Measurements from ENCODE around the gene HAGH.

HAGH gene

DNA sequence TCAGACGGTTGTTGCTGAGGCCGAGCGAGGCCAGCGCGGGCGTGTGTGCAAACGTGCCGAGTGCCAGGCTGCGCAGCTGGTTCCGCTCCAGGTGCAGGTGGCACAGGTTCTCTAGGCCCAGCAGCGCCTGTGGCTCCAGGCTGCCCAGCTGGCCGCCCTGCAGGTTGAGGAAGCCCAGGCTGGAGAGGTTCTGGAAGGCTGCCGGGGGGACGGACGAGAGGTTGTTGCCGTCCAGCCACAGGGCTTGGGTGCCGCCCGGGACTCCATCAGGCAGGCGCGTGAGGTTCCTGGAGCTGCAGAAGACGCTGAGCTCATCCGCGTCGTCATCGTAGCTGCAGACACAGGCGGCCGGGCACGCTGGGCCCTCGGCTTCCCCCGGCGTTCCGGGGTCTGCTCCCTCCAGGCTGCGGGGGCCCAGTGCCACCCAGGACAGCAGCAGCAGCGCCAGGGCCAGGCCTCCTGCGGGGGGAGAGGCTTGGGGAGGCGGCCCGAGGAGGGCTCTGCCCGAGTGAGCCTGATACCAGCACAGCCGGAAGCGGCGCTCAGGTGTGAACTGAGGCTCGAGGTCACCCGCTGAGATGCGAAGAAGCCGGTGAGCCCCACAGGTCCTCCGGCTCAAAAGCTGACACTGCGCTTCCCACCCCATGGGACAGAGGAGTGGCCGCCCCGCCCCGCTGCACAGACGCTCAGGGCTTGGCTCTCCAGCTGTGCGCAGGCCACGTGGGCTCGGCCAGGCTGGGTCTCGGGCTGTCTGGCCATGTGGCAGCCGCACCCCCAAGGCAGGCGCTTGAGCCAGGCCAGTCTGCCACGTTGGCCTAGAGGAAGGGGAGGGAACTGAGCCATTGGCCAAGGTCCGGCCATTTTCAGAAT lies 34.4 kb downstream of the HAGH start:
- in situ Hi-C loops (cut with MboI; ENCODE audit: low sequenced_read_pairs) = no loop called here
- no peak for DNase-seq (ENCODE audit: low spot score in 2 of 2)
- Histone ChIP-seq H3K4me3 (no peak overlapping the region), H3K36me3 (replicated peaks) (peaks cover 6% of the 10 kb centered on the region; the same call in 1 of the 2 replicates), H3K27me3 (ENCODE audit: low read depth) (no peaks in the 10 kb centered on the region), H3K4me1 (no peaks in the 10 kb centered on the region), H3K9me3 (no peaks in the 10 kb centered on the region)

DNA sequence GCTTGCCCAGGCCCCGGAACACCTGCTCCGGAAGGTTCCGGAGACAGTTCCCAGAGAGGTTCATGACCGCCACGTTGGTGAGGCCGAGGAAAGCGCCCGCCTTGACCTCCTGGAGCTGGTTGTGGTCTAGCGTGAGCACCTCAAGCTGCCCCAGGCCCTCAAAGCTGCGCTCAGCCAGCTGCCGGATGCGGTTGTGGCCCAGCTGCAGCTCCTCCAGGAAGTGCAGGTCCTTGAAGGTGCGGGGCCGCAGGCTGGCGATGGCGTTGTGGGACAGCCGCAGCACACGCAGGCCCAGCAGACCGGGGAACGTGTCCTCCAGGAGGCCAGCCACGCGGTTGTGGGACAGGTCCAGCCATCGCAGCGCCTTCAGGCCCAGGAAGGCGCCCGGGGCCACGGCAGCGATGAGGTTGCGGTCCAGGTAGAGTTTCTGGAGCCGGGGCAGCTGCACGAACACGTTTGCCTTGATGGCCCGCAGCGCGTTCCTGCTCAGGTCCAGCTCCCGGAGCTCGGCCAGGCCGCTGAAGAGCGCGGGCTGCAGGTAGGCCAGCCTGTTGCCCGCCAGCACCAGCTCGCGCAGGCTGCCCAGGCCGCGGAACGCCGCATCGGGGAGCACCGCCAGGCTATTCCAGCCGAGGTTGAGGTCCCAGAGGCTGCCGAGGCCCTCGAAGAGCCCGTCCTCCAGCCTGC lies 35.2 kb downstream of the HAGH start:
- Histone ChIP-seq H3K27me3 (ENCODE audit: low read depth) (no peaks in the 10 kb centered on the region), H3K4me3 (no peak overlapping the region), H3K9me3 (no peaks in the 10 kb centered on the region), H3K36me3 (replicated peaks) (peaks cover 6% of the 10 kb centered on the region; the same call in 1 of the 2 replicates), H3K4me1 (no peaks in the 10 kb centered on the region)
- in situ Hi-C loops (cut with MboI; ENCODE audit: low sequenced_read_pairs) = no loop called here
- DNase-seq (ENCODE audit: low spot score in 2 of 2) = no peak

DNA sequence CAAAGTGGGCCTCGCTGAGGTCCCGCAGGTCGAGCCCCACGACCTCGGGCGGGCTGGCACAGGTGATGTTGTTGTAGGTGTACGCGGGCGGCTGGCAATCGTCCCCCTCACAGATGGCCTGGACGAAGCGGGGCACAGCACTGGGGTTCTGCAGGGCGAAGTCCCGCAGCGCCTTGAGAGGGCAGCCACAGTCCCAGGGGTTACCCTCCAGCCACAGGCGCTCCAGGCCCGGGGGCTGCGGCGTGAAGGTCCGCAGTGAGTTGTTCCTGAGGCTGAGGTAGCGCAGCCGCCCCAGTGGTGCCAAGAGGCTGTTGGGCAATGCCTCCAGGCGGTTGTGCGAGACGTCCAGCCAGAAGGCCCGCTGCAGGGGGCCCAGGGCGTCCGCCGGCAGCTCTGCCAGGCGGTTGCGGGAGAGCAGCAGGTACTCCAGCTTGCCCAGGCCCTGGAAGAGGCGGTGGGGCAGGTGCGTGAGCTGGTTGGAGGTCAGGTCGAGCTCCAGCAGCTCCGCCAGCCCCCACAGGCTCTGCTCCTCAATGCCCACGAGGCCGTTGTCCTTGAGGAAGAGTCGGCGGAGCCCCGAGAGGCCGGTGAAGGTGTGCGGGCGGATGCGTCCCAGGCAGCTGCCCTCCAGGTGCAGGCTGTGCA lies 35.9 kb downstream of the HAGH start:
- H3K27me3 ChIP-seq (ENCODE audit: low read depth) = no peaks in the 10 kb centered on the region

DNA sequence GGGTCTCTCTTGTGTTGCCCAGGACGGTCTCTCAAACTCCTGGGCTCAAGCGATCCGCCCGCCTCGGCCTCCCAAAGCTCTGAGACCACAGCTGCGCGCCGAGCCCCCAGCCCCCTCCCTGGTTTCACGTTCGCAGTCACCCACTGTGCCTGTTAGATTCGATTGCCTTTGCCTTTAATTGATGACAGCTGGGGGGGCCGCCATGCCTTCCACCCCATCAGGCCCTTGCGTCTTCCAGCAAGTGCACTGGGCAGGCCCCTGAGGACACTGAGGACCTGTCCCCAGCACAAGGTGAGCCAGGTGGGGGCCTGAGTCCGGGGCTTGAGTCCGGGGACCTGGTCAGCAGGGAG lies 36.4 kb downstream of the HAGH start:
- Histone ChIP-seq H3K4me1 (no peaks in the 10 kb centered on the region), H3K27me3 (ENCODE audit: low read depth) (no peaks in the 10 kb centered on the region), H3K9me3 (no peaks in the 10 kb centered on the region), H3K4me3 (no peak overlapping the region), H3K36me3 (replicated peaks) (peaks cover 6% of the 10 kb centered on the region; the same call in 1 of the 2 replicates)
- no peak for DNase-seq (ENCODE audit: low spot score in 2 of 2)
- in situ Hi-C loops (cut with MboI; ENCODE audit: low sequenced_read_pairs) = no loop called here

More for the DNA sequence above, 35.9 kb downstream of the HAGH start:
- Histone ChIP-seq H3K4me3 (no peak overlapping the region), H3K9me3 (no peaks in the 10 kb centered on the region), H3K36me3 (replicated peaks) (peaks cover 6% of the 10 kb centered on the region; the same call in 1 of the 2 replicates), H3K4me1 (no peaks in the 10 kb centered on the region)
- in situ Hi-C loops (cut with MboI; ENCODE audit: low sequenced_read_pairs) = no loop called here
- no peak for DNase-seq (ENCODE audit: low spot score in 2 of 2)

DNA sequence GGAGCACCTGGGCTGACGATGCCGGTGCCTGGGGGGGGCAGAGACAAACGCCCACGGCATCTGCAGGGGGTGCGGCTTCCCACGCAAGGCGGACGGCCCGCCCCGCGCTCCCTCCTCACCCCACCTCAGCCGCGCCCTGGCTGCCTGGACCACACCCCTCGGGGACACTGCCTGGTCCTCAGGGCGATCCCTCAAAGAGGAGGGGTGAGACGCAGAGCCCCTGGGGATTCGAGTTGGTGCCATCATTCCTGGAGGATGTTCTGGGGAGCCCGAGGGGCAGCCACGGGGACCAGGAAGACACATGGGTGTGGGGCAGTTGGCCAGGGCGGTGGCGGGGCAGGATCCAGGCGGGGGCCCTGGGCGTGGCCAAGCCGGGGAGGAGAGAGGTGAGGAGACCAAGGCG lies 37.0 kb downstream of the HAGH start:
- Histone ChIP-seq H3K4me1 (no peaks in the 10 kb centered on the region), H3K9me3 (no peaks in the 10 kb centered on the region), H3K27me3 (ENCODE audit: low read depth) (no peaks in the 10 kb centered on the region), H3K36me3 (replicated peaks) (peaks cover 6% of the 10 kb centered on the region), H3K4me3 (no peak overlapping the region)
- in situ Hi-C loops (cut with MboI; ENCODE audit: low sequenced_read_pairs) = no loop called here
- no peak for DNase-seq (ENCODE audit: low spot score in 2 of 2)

DNA sequence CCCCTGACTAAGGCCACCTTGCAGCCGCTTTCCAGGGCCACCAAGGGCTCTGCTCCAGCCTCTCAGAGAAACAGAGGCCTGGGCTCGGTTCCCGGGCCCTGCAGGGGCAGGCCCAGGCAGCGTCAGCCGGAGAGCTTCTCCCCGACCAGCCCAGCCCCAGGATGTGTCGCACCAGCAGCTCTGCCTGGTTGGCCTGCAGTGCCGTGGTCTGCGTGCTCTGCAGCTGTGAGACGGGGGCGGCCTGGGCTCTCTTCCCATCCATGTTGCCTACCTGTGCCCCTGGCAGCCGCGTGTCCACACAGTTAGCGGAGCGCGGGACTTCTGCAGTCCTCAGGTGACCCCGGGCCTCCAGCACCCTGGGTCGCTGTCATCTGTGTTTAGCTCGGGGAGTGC lies 37.9 kb downstream of the HAGH start:
- no peak for DNase-seq (ENCODE audit: low spot score in 2 of 2)
- H3K4me3 ChIP-seq = no peak overlapping the region
- H3K27me3 ChIP-seq (ENCODE audit: low read depth) = no peaks in the 10 kb centered on the region
- no peaks in the 10 kb centered on the region for H3K4me1 ChIP-seq
- in situ Hi-C loops (cut with MboI; ENCODE audit: low sequenced_read_pairs) = no loop called here
- peaks cover 10% of the 10 kb centered on the region for H3K36me3 ChIP-seq (replicated peaks)
- no peaks in the 10 kb centered on the region for H3K9me3 ChIP-seq

DNA sequence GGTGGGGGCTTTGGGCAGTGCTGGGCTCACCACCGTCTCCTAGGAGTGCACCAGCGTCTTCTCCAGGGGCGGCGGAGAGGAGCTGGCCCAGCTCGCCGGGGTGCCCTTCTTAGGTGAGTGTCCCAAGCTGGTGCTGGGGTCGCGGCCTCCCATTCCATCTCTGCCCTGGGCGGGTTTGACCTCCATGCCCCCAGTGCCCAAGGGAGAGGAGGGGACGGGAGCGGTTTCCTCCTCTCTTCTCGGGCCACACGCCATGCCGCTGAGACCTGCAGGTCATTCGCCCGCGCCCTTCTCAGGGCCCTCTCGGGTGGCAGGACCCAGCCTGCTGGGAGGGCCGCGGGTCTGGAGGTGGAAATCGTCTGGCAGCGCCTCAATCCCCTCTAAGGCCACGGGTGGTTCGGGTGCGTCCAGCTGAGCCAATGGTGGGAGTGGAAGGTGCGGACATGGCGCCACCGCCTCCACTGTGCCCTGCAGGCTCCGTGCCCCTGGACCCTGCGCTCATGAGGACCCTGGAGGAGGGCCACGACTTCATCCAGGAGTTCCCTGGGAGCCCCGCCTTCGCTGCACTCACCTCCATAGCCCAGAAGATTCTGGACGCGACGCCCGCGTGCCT lies 38.4 kb downstream of the HAGH start:
- no peak for DNase-seq (ENCODE audit: low spot score in 2 of 2)
- Histone ChIP-seq H3K27me3 (ENCODE audit: low read depth) (no peaks in the 10 kb centered on the region), H3K4me1 (no peaks in the 10 kb centered on the region), H3K36me3 (replicated peaks) (peaks cover 10% of the 10 kb centered on the region), H3K9me3 (no peaks in the 10 kb centered on the region), H3K4me3 (no peak overlapping the region)
- in situ Hi-C loops (cut with MboI; ENCODE audit: low sequenced_read_pairs) = no loop called here

DNA sequence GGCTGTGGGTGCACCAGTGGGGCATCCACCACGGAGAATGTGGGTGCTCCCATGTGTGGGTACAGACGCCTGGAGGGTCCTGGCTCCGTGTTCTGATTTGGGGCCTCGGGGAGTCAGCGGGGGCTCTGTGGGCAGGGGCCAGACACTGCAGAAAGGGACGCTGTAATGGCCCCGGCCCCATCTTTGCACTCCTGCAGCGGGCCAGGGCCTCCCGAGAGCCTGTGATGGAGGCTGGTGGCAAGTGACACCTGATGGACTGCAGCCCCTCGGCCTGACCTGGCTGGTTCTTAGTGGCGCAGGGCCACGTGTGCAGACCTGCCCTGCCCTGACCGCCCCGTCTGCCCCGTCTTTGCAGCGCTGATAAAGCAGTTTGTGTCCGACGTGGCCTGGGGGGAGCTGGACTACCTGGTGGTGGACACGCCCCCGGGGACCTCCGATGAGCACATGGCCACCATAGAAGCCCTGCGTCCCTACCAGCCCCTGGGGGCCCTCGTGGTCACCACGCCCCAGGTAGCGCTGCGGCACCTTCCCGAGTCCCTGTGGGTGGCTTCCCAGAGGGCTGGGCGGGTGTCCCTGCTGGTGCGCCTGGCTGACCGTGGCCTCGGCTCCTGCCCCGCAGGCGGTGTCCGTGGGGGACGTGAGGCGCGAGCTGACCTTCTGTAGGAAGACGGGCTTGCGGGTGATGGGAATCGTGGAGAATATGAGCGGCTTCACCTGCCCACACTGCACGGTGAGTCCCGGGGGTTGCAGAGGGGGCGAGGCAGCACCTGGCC lies 39.1 kb downstream of the HAGH start:
- no peaks in the 10 kb centered on the region for H3K9me3 ChIP-seq
- H3K27me3 ChIP-seq (ENCODE audit: low read depth) = no peaks in the 10 kb centered on the region
- no peak overlapping the region for H3K4me3 ChIP-seq
- in situ Hi-C loops (cut with MboI; ENCODE audit: low sequenced_read_pairs) = no loop called here
- H3K4me1 ChIP-seq = no peaks in the 10 kb centered on the region
- H3K36me3 ChIP-seq (replicated peaks) = peaks cover 10% of the 10 kb centered on the region
- no peak for DNase-seq (ENCODE audit: low spot score in 2 of 2)

DNA sequence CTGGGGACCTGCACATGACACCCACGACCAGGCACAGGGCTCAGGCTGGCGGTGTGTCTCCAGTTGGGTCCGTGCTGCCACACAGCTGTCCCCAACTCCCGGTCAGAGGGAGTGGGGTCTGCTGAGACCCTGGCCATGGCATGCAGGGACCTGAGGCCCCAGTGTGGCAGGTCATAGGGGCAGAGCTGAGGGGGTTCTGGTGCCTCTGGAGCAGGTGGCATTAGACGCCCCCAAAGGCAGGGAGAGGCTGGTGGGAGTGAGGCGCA lies 39.6 kb downstream of the HAGH start:
- no peak for DNase-seq (ENCODE audit: low spot score in 2 of 2)
- Histone ChIP-seq H3K36me3 (replicated peaks) (peaks cover 10% of the 10 kb centered on the region), H3K4me1 (no peaks in the 10 kb centered on the region), H3K27me3 (ENCODE audit: low read depth) (no peaks in the 10 kb centered on the region), H3K9me3 (no peaks in the 10 kb centered on the region), H3K4me3 (no peak overlapping the region)
- in situ Hi-C loops (cut with MboI; ENCODE audit: low sequenced_read_pairs) = no loop called here

DNA sequence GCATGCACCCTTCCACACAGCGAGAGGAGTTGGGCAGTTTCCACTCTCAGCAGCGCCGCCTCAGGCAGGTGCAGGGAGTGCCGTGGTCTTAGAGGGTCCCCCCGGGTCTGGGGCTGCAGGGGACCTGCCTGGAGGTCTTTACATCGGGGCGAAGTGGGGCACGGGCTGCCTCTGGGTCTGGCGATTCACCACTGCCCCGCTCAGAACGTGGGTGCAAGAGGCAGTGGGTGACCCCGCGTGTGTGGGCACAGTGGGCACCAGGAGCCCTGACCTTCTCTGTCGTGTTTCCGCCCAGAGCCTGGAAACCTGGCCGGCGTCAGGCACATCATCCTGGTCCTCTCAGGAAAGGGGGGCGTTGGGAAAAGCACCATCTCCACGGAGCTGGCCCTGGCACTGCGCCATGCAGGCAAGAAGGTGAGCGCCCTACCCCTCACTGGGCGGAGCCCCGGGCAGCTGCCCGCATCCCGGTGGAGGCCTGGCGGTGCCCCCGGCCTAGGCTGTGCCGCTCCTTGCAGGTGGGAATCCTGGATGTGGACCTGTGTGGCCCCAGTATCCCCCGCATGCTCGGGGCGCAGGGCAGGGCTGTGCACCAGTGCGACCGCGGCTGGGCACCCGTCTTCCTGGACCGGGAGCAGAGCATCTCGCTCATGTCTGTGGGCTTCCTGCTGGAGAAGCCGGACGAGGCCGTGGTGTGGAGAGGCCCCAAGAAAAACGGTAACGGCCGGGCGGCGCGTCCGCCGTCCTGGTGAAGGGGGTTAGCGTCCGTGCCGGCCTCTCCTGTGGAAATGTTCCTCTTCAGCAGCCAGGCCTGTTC lies 40.2 kb downstream of the HAGH start:
- no peaks in the 10 kb centered on the region for H3K4me1 ChIP-seq
- H3K4me3 ChIP-seq = no peak overlapping the region
- no peaks in the 10 kb centered on the region for H3K9me3 ChIP-seq
- H3K27me3 ChIP-seq (ENCODE audit: low read depth) = no peaks in the 10 kb centered on the region
- DNase-seq (ENCODE audit: low spot score in 2 of 2) = peak in 1 of 2 experiments; percentile 13
- in situ Hi-C loops (cut with MboI; ENCODE audit: low sequenced_read_pairs) = no loop called here
- peaks cover 10% of the 10 kb centered on the region for H3K36me3 ChIP-seq (replicated peaks)

DNA sequence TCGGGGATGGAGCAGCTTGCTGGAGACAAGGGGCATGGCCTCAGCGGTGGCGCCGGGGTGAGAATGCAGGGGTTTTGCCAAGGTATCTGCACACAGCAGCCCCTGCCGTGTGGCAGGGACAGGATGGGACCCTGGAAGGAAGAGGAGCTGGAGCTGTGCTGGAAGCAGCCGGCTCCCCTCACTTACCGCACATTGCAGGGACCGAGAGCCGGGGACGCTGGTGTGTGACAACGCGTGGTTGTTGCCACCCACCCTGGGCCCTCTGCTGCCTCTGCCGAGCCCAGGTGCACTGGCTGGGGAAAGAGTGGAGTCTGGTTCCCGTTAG lies 40.8 kb downstream of the HAGH start:
- no peaks in the 10 kb centered on the region for H3K4me1 ChIP-seq
- no peak overlapping the region for H3K4me3 ChIP-seq
- H3K36me3 ChIP-seq (replicated peaks) = peaks cover 10% of the 10 kb centered on the region
- in situ Hi-C loops (cut with MboI; ENCODE audit: low sequenced_read_pairs) = no loop called here
- DNase-seq (ENCODE audit: low spot score in 2 of 2) = no peak
- no peaks in the 10 kb centered on the region for H3K27me3 ChIP-seq (ENCODE audit: low read depth)
- H3K9me3 ChIP-seq = no peaks in the 10 kb centered on the region

DNA sequence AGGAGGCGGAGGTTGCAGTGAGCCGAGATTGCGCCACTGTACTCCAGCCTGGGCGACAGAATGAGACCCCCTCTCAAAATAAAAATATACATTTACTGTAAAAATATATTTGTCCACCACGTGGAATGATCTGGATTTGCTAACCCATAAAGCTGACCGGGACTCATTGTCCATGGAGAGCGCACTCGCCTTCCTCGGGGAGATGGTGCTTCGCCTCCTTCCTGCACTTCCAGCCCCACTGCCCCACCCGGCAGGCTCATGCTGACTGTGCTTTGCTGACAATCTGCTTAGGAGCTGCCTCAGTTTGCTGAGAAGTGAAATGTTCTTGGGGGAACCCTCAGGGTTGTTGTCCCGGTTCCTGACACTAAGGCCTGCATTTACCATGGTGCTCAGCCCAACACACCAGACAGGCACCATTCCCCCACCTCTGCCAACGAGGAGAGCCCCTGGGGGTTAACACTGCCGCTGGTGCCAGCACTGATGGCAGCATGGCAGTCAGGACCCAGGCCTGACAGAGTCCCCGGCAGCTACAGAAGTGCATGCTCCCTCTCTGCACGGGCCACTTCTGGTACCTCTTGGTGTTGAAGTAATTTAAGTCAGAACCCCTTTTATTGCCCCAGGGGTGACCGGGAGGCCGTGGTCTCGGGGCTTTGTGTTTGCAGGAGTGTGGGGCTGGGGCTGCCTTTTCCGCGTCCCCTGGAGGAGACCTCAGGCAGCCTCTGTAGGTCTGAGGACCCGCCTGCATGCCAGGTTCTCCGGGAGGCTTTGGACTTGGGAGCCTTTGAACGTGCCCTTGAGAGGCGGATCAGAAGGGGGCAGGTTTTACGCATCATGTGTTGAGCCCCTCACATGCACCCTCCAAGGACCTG lies 41.4 kb downstream of the HAGH start:
- peaks cover 10% of the 10 kb centered on the region for H3K36me3 ChIP-seq (replicated peaks)
- H3K9me3 ChIP-seq = no peaks in the 10 kb centered on the region

More for the DNA sequence above, 41.4 kb downstream of the HAGH start:
- DNase-seq (ENCODE audit: low spot score in 2 of 2) = no peak
- no peak overlapping the region for H3K4me3 ChIP-seq
- H3K4me1 ChIP-seq = no peaks in the 10 kb centered on the region
- H3K27me3 ChIP-seq (ENCODE audit: low read depth) = no peaks in the 10 kb centered on the region
- in situ Hi-C loops (cut with MboI; ENCODE audit: low sequenced_read_pairs) = no loop called here
